Stimulated activated CD8-positive, alpha-beta memory T cell treated with anti-CD3 and anti-CD28 coated beads, Interleukin-2, amount 100 ng/mL, for 48 hours (primary cell): ENCODE data around the gene FBXW7.

Source experiments
- DNase-seq, 2 donors: peaks; one replicate each; pipeline ENCODE4 v3.0.0-alpha.2; 2020; ENCODE audit warnings: low read depth in 2 of 2

The FBXW7 gene

DNA sequence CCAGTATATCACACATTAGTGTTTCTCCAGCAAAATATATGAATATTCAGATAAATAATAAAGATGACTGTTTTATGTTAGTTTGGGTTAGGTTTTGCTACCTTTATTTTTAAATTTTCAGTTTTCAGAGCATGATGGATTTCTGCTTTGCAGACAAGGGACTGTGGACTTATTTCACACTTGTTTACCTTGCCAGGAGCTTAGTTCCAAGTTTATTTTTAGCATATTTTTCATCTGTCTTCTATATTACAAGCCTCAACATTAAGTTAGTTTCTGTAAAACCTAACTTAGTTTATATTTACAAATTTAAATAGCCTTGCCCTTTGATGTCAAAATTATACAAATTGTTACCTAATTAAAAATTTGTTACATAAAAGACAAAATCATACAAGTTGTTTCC lies 163.4 kb downstream of the FBXW7 start:
- no peak for DNase-seq

GRCh38 chr4:152369902-152370295 lies 166.0 kb downstream of the FBXW7 start:
- DNase-seq: no peak

- no peak for DNase-seq
These were observed 166.5 kb downstream of the FBXW7 start for GRCh38 chr4:152369203-152369901.

DNA sequence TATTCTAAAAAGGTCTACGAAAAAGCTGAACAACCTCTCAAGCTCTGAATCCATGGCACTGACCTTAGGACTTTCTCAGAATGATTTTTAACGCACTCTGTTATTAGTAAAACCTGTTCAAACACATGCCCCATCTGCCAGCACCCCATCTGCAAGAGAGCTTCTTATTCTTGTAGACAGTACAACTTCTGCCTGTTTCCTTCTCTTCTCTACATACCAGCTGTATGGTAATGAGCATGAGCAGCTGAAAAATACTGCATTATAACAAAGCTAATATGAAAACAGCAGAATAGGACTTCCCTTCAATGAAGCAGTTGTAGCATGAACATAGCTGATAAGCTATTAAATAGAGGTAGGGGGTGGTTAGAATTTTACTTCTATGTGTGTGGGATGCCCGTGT lies 167.9 kb downstream of the FBXW7 start:
- DNase-seq: no peak

DNA sequence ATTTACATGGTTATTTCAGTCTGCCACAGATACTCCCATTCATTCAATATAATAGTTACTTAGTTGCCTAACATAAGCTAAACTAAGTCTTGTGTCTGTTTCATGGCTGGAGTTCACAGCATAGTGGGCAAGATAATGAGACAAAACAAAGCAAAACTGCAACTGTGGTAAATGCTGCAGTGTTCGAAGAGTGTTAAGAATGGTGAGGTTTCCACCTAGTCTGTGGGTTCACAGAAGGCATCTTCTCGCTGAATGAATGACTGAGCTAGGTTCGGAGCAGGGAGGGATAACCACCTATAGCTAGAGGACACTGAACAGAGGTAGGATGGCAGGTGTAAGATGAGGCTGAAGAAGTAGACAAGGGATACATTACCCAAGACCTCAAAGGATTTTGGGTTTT lies 171.0 kb downstream of the FBXW7 start:
- no peak for DNase-seq

DNA sequence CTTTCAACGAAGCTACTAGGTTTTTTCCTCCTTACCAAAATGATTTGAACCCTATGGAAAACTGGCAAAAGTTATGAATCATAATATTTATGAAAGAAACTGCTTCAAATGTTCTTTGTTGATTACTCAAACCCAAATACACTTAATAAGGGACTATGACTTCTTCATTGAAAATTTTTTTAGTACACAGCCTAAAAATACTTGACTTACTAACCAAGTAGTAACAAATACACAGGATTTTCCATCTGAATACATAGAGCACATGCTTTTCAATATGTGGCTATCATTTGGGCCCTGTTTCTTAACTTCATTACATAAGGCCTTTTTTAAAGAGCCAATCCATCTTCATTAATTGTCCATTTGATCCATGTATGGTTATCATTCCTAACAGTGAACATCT lies 171.5 kb downstream of the FBXW7 start:
- no peak for DNase-seq

DNA sequence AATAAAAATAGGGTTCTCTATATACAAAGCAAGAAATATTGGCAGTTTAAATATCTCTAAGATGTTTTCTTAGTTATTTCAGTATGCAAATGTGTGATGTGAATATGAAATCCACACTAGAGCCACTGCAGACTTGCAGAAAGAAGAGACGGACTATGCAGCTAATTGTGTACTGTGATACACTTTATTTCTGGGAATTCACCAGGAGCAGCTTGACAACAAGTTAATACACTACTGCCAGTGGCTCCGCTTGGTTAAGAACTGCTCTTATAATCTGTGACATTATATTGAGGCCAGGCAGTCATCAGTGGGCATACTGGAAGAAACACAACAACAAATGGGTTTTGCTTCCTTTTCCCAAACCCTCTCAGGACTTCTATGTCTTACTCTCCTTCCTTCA lies 172.0 kb downstream of the FBXW7 start:
- no peak for DNase-seq

- no peak for DNase-seq
These were observed 172.8 kb downstream of the FBXW7 start for GRCh38 chr4:152363086-152363485.

DNA sequence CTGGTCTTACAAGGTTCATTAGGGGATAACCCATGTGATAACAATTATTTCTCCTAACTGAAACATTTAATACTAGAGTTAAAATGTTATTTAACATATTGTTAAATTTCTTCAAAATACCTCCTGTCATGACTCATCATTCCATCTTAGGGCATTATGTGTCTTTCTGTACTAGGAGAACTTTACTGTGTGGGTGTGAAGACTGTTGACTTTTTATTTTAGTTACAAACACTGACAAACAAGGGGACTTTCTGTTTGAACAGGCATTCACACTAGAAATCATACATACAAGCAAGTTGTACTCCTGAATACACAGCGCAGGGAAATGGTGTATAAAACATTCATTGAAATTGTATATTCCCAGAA lies 175.9 kb downstream of the FBXW7 start:
- no peak for DNase-seq

- no peak for DNase-seq
These were observed 176.5 kb downstream of the FBXW7 start for GRCh38 chr4:152359208-152360044.

GRCh38 chr4:152357206-152357605 lies 178.7 kb downstream of the FBXW7 start:
- DNase-seq: no peak

DNA sequence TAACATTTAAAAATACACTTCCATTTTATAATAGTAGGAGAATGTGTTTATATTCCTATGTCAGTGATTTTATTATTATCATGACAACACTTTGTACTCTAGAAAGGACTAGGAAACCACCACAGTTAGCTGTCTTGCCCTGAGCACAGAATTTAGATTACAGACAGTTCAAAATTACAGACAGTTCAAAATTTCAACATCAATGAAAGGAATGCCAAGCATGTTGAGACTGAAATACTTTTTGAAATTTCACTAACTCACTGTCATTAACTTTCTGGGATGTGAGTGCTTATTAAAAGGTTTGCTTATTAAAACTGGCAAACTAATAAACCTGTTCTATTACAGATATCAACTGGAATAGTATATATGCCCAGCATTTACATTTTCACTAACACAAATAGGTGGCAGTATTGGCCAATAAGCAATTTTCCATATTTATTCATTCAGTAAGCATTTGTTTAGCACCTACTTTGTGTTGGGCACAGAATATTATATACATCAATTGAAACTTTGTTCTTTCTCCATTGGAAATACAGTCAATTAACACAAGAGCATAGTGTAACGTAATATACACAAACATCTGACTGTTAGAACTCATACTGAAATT lies 179.4 kb downstream of the FBXW7 start:
- no peak for DNase-seq

DNA sequence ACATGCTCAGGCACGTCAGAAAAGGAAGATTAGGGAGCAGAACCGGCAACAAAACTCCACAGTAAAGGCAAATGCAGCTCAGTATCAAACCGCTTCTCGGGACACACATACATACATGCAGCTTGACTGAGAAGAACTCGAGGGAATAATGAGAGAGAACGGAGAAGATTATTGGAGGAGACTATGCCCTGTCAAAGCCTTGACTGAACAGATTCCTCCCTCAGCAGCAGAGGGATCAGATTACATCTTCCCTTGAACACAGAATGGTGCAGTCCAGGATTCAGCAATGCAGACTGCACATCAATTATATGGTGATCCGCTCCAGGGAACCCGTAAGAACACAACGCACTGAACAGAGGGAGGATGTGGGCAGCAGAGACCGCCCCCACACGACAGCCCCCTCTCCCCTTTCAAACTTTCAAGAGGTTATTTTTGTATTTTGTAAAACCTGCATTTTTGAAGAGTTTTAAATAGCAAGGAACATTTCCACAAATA lies 183.2 kb downstream of the FBXW7 start:
- DNase-seq: peak in 1 of 2 donors; percentile 1

GRCh38 chr4:152352215-152352614 lies 183.7 kb downstream of the FBXW7 start:
- DNase-seq: no peak

DNA sequence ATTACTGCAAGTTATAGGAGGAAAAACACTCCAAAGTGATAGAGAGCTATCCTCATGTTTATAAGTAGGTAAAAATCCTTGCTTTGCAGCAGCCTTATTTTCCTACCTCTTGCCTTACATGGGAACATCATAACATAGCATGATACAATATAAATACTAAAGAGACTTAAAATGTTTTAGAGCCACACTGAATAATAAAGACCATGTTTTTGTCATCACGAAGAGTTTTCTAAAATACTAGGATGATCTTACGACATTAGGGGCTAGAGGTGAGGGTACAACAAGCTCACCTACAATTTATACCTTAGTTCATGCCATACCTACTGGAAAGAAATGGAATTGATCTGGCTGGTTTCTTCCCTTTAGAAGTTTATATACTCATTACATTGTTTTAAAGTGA lies 184.8 kb downstream of the FBXW7 start:
- no peak for DNase-seq

- DNase-seq: no peak
These were observed 187.2 kb downstream of the FBXW7 start for GRCh38 chr4:152348670-152349069.

DNA sequence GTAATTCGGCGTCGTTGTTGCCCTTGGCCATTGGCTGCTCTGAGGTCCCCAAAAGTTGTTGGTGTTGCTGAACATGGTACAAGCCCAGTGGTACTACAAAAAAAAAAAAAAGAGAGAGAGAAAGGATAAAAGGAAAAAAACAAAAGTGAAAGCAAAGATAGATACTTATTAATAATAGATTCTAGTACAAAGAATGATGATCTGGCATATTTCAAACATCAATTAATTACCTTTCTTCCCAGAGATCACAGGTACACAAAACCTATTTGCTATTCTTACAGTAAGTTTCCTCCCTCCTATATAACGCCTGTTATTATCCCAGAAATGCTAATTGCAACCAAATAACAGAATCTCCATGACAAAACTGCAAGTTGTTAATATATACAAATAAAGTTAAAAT lies 188.9 kb downstream of the FBXW7 start:
- no peak for DNase-seq

DNA sequence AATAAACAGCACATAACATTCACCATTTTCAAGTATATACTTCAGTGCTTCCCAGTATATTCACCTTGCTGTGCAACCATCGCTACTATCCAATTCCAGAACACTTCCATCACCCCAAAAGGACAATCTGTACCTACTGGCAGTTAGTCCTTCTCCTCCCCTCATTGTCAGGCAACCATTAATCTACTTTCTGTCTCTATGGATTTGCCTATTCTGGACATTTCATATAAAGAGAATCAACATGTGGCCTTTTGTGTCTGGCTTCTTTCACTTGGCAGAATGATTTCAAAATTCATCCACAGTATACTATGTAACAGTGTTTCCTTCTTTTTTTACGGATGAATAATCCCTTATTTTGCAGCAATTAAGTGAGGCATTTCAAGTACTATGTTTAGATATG lies 189.4 kb downstream of the FBXW7 start:
- no peak for DNase-seq

GRCh38 chr4:152344001-152344400 lies 191.9 kb downstream of the FBXW7 start:
- DNase-seq: no peak

DNA sequence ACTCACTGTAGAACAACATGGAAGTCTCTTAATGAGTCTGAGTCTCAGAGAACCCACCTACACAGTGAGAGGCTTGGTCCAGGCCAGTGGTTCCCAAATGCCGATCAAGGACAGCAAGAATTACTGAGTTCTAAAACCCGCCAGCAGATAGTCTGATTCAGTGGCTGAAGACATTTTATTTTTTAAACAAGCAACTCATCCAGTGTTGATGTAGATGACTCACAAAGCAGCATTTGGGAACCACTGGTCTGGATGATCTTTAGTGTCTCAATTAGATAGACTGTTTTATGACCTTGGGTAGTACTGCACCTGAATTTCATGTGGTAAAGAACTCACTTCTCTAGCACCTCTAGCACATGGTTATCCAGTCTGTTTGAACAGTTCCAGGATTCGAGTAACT lies 193.6 kb downstream of the FBXW7 start:
- DNase-seq: no peak

GRCh38 chr4:152340818-152341217 lies 195.1 kb downstream of the FBXW7 start:
- DNase-seq: no peak

DNA sequence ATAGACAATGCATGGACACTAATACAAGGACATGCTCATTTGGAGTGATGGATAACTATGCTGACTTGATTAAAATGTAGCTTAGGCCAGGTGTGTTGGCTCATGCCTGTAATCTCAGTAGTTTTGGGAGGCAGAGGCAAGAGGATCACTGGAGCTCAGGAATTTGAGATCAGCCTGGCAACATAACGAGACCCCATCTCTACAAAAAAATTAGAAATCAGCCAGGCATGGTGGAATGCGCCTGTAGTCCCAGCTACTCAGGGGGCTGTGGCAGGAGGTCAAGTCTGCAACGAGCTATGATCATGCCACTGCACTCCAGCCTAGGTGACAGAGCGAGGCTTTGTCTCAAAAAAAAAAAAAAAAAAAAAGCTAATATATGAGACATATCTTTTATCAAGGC lies 196.3 kb downstream of the FBXW7 start:
- no peak for DNase-seq

- DNase-seq: no peak
These were observed 201.0 kb downstream of the FBXW7 start for GRCh38 chr4:152334931-152335330.
